Sigmoid colon (tissue), 4 donors: ENCODE results near the gene E2F3.

Experiments
- EP300 ChIP-seq, 4 donors: sonication (generic); formaldehyde crosslinking; IDR thresholded peaks; one replicate each; pipeline ENCODE4 v1.6.1; 2017; ENCODE audit warnings: antibody characterized with exemption in 4 of 4
- POLR2AphosphoS5 ChIP-seq, 4 donors: sonication (generic); formaldehyde crosslinking; IDR thresholded peaks; one replicate each; pipeline ENCODE4 v1.6.1; 2017; ENCODE audit warnings: antibody characterized with exemption in 4 of 4
- TF ChIP-seq, protein P1 (sequence below), 4 experiments: fragments of 450-650 bp in 3 of 4; fragments of 200-600 bp in 1 of 4; IDR thresholded peaks; one replicate each; pipeline ENCODE4 v1.5.1; 2016 to 2019; ENCODE audit warnings: antibody characterized with exemption in 4 of 4, mild to moderate bottlenecking in 3 of 4, moderate library complexity in 2 of 4

DNA sequence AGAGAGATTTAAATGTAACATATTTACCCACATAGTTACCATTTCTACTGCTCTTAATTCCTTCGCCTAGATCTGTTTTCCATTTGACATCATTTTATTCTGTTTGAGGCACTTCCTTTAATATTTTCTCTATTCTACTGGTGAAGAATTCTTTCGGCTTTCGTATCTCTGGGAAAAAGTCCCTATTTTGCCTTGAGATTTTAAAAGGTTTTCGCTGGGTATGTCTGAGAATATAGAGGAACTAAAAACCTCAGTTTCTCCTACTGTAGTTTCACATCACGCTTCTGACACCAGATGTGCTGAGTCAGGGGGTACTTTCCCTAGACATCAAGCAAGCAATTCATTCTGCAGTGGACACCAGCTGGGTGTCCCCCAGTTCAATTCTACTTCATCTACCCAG, 61.7 kb downstream of the E2F3 start:
- TF ChIP-seq, protein P1, sequence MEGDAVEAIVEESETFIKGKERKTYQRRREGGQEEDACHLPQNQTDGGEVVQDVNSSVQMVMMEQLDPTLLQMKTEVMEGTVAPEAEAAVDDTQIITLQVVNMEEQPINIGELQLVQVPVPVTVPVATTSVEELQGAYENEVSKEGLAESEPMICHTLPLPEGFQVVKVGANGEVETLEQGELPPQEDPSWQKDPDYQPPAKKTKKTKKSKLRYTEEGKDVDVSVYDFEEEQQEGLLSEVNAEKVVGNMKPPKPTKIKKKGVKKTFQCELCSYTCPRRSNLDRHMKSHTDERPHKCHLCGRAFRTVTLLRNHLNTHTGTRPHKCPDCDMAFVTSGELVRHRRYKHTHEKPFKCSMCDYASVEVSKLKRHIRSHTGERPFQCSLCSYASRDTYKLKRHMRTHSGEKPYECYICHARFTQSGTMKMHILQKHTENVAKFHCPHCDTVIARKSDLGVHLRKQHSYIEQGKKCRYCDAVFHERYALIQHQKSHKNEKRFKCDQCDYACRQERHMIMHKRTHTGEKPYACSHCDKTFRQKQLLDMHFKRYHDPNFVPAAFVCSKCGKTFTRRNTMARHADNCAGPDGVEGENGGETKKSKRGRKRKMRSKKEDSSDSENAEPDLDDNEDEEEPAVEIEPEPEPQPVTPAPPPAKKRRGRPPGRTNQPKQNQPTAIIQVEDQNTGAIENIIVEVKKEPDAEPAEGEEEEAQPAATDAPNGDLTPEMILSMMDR (IDR thresholded peaks at IDR 0.05), result no peak
- no peak for TF ChIP-seq POLR2AphosphoS5 (IDR thresholded peaks at IDR 0.05)
- TF ChIP-seq EP300 (IDR thresholded peaks at IDR 0.05), result no peak
